Measurements from ENCODE around the gene NR2F1-AS1.

NR2F1-AS1 gene

GRCh38 chr5:93359960-93360305 is 221.1 kb downstream of the NR2F1-AS1 start:
- peak overlapping the region; percentile 38 for H3K18ac ChIP-seq (ENCODE audit: low read length)

More at GRCh38 chr5:93359960-93360305, 221.1 kb downstream of the NR2F1-AS1 start:
- H2BK15ac ChIP-seq (ENCODE audit: low read length), result no peak overlapping the region
- no peaks in the 10 kb centered on the region for H3K4me1 ChIP-seq (ENCODE audit: control insufficient read depth in 2 of 2, insufficient read depth in 1 of 2, low read depth in 1 of 2, low read length in 2 of 2)
- H3K79me1 ChIP-seq (ENCODE audit: low read depth, low read length), result no peaks in the 10 kb centered on the region
- H2AFZ ChIP-seq (ENCODE audit: low read length), result no peak overlapping the region
- no peak overlapping the region for H3K23ac ChIP-seq (ENCODE audit: low read depth, low read length, poor library complexity)
- DNase-seq (ENCODE audit: low spot score), result no peak
- no peak overlapping the region for H3K4ac ChIP-seq (ENCODE audit: low read length)
- no peaks in the 10 kb centered on the region for H3K9me3 ChIP-seq (replicated peaks in 1 of 2; ENCODE audit: control insufficient read depth in 2 of 2, insufficient read depth in 1 of 2, low read depth in 1 of 2, low read length in 2 of 2)
- H2BK120ac ChIP-seq (ENCODE audit: low read depth, low read length), result no peak overlapping the region
- no peak overlapping the region for H4K91ac ChIP-seq (ENCODE audit: low read depth, low read length, poor library complexity)
- H3K27ac ChIP-seq (replicated peaks; ENCODE audit: low read length), result no peak overlapping the region
- H3K4me2 ChIP-seq (ENCODE audit: insufficient read depth, low read length, poor library complexity, severe bottlenecking), result no peak overlapping the region
- no peak overlapping the region for H2BK12ac ChIP-seq (ENCODE audit: low read length)
- WGBS, 2 donors (ENCODE audit: extremely low coverage in 2 of 2, insufficient read length in 2 of 2, insufficient replicate concordance in 1 of 2), result no CpG with 5 or more reads among the region's 5 CpGs
- no peak overlapping the region for H3K9ac ChIP-seq (ENCODE audit: low read depth, low read length, poor library complexity)
- no peak overlapping the region for H2BK5ac ChIP-seq (ENCODE audit: low read length)
- H4K8ac ChIP-seq (ENCODE audit: low read depth, low read length), result no peak overlapping the region
- H3K36me3 ChIP-seq (replicated peaks in 1 of 2; ENCODE audit: control insufficient read depth in 2 of 2, insufficient read depth in 2 of 2, low read length in 2 of 2), result no peaks in the 10 kb centered on the region
- H3K14ac ChIP-seq (ENCODE audit: low read length), result no peak overlapping the region
- H3K27me3 ChIP-seq (ENCODE audit: control insufficient read depth in 3 of 3, insufficient read depth in 3 of 3, low read depth in 1 of 3, low read length in 3 of 3), result no peaks in the 10 kb centered on the region
- H2AK5ac ChIP-seq (ENCODE audit: low read depth, low read length), result no peak overlapping the region
- H3K4me3 ChIP-seq (ENCODE audit: low read length in 2 of 2), result no peak overlapping the region
